Breast epithelium (tissue), 4 donors: Measurements from ENCODE around the gene MAJIN. TPM values are rescaled to one million over a fixed set of nuclear protein-coding genes. Genes with fewer than 3 reads are reported as not detected.

Experiments
- DNase-seq, 2 donors: peaks; one replicate each; pipeline ENCODE4 v3.0.0-alpha.2; 2019; ENCODE audit warnings: low spot score in 2 of 2
- H3K27ac ChIP-seq, 2 donors: fragments of 200-600 bp; sonication (generic) in 1 of 2; one replicate each; pipeline ENCODE4 v1.5.1; 2016 to 2019; ENCODE audit warnings: mild to moderate bottlenecking in 1 of 2
- H3K27me3 ChIP-seq, 2 donors: fragments of 200-600 bp; sonication (generic) in 1 of 2; one replicate each; pipeline versions ENCODE4 v1.5.1 to v1.6.0; 2017 to 2019; ENCODE audit warnings: control low read depth in 1 of 2, mild to moderate bottlenecking in 1 of 2
- H3K36me3 ChIP-seq: fragments of 200-600 bp; one replicate; pipeline ENCODE4 v1.5.1; 2019
- H3K4me1 ChIP-seq, 2 donors: fragments of 200-600 bp; sonication (generic); one replicate each; pipeline ENCODE4 v1.5.1; 2016 to 2019; ENCODE audit warnings: control low read depth in 1 of 2
- H3K4me3 ChIP-seq, 3 donors: fragments of 200-600 bp; sonication (generic); 1 replicate in 2 of 3; 2 replicates in 1 of 3; pipeline ENCODE4 v1.5.1; 2016 to 2019; ENCODE audit warnings: mild to moderate bottlenecking in 3 of 3, moderate library complexity in 2 of 3
- H3K9me3 ChIP-seq, 2 donors: fragments of 200-600 bp; sonication (generic) in 1 of 2; one replicate each; pipeline ENCODE4 v1.5.1; 2016 to 2019; ENCODE audit warnings: control low read depth in 1 of 2
- CTCF ChIP-seq, 3 donors: fragments of 450-650 bp; IDR thresholded peaks; one replicate each; pipeline ENCODE4 v1.5.1; 2016 to 2017; ENCODE audit warnings: antibody characterized with exemption in 3 of 3, mild to moderate bottlenecking in 3 of 3, moderate library complexity in 3 of 3
- POLR2A ChIP-seq: fragments of 450-650 bp; IDR thresholded peaks from one replicate; pipeline ENCODE4 v1.6.1; 2016; ENCODE audit warnings: antibody characterized with exemption, mild to moderate bottlenecking, moderate library complexity
- POLR2AphosphoS5 ChIP-seq, 3 donors: sonication (generic); formaldehyde crosslinking; IDR thresholded peaks; one replicate each; pipeline ENCODE4 v1.6.1; 2017; ENCODE audit warnings: antibody characterized with exemption in 3 of 3
- intact Hi-C: fragments of 100-400 bp; cut with DNase I; formaldehyde crosslinking; loops from one replicate; pipeline ENCODE4 v1.15.1; 2023; ENCODE audit warnings: low total_unique reads
- total RNA-seq, 3 donors: library from RNA; depleted of rRNA; stranded (reverse); fragments of >200 nt; gene quantifications; one replicate each; pipeline ENCODE4 v1.1.0, GENCODE V29; 2016

The MAJIN gene
- total RNA-seq, 3 donors from 2014 or later: not detected

GRCh38 chr11:64909653-64910343 lies 62.1 kb downstream of the MAJIN start:
- no peak for DNase-seq
- H3K36me3 ChIP-seq: peaks cover 22% of the 10 kb centered on the region
- intact Hi-C loops: no loop called here

GRCh38 chr11:64908766-64909165 lies 63.1 kb downstream of the MAJIN start:
- Histone ChIP-seq H3K36me3 (peaks cover 22% of the 10 kb centered on the region), H3K9me3 (no peaks in the 10 kb centered on the region), H3K27ac (no peak overlapping the region), H3K27me3 (no peaks in the 10 kb centered on the region), H3K4me3 (no peak overlapping the region), H3K4me1 (no peaks in the 10 kb centered on the region)
- no peak for DNase-seq
- TF ChIP-seq POLR2A (no peak), POLR2AphosphoS5 (IDR thresholded peaks at IDR 0.05) (no peak), CTCF (IDR thresholded peaks at IDR 0.05) (no peak)
- intact Hi-C loops: no loop called here

More at GRCh38 chr11:64909653-64910343, 62.1 kb downstream of the MAJIN start:
- Histone ChIP-seq H3K4me3 (no peak overlapping the region), H3K27ac (no peak overlapping the region), H3K27me3 (no peaks in the 10 kb centered on the region), H3K9me3 (no peaks in the 10 kb centered on the region), H3K4me1 (no peaks in the 10 kb centered on the region)
- TF ChIP-seq POLR2AphosphoS5 (IDR thresholded peaks at IDR 0.05) (no peak), POLR2A (no peak), CTCF (IDR thresholded peaks at IDR 0.05) (no peak)

GRCh38 chr11:64906314-64906635 lies 65.6 kb downstream of the MAJIN start:
- intact Hi-C loops: no loop called here
- H3K27ac ChIP-seq: no peak overlapping the region
- no peaks in the 10 kb centered on the region for H3K9me3 ChIP-seq
- no peaks in the 10 kb centered on the region for H3K27me3 ChIP-seq
- TF ChIP-seq CTCF (IDR thresholded peaks at IDR 0.05): no peak
- TF ChIP-seq POLR2AphosphoS5 (IDR thresholded peaks at IDR 0.05): no peak
- no peak for TF ChIP-seq POLR2A
- no peak overlapping the region for H3K4me3 ChIP-seq
- H3K36me3 ChIP-seq: peaks cover 25% of the 10 kb centered on the region
- no peaks in the 10 kb centered on the region for H3K4me1 ChIP-seq
- DNase-seq: no peak

GRCh38 chr11:64905516-64906313 lies 66.2 kb downstream of the MAJIN start:
- TF ChIP-seq CTCF (IDR thresholded peaks at IDR 0.05) (no peak), POLR2AphosphoS5 (IDR thresholded peaks at IDR 0.05) (no peak), POLR2A (no peak)
- DNase-seq: no peak
- no peaks in the 10 kb centered on the region for H3K4me1 ChIP-seq
- no peaks in the 10 kb centered on the region for H3K27me3 ChIP-seq
- H3K4me3 ChIP-seq: no peak overlapping the region
- intact Hi-C loops: no loop called here
- no peaks in the 10 kb centered on the region for H3K9me3 ChIP-seq
- no peak overlapping the region for H3K27ac ChIP-seq
- H3K36me3 ChIP-seq: peaks cover 19% of the 10 kb centered on the region

- TF ChIP-seq POLR2AphosphoS5 (IDR thresholded peaks at IDR 0.05): no peak
- TF ChIP-seq POLR2A: no peak
- no peak for TF ChIP-seq CTCF (IDR thresholded peaks at IDR 0.05)
- Histone ChIP-seq H3K9me3 (no peaks in the 10 kb centered on the region), H3K4me1 (no peaks in the 10 kb centered on the region), H3K36me3 (peaks cover 14% of the 10 kb centered on the region), H3K27me3 (no peaks in the 10 kb centered on the region), H3K4me3 (no peak overlapping the region), H3K27ac (no peak overlapping the region)
- no peak for DNase-seq
- intact Hi-C loops: no loop called here
Measured at GRCh38 chr11:64903291-64903833, 68.5 kb downstream of the MAJIN start.
